HEK293 (cell line): ENCODE data around the gene RUFY4.

Experiments used
- CTCF ChIA-PET: fragments of 350-600 bp; formaldehyde crosslinking; extraction: SDS; loops from one replicate; lab custom pipeline; 2021; ENCODE audit warnings: antibody characterized with exemption; lab: Yijun Ruan, JAX
- POLR2A ChIA-PET: fragments of 300-600 bp; formaldehyde crosslinking; extraction: SDS; loops from one replicate; lab custom pipeline; 2020; ENCODE audit warnings: antibody characterized with exemption, inconsistent platforms; lab: Yijun Ruan, JAX
- H3K27ac ChIP-seq: fragments of 200-500 bp; sonication (Bioruptor generic); 2 replicates; pipeline ENCODE4 v1.5.1; 2014; ENCODE audit warnings: low read depth, low read length, control low read depth, inconsistent platforms; ENCODE audit errors: extremely low read depth
- H3K36me3 ChIP-seq, 2 experiments: fragments of 200-500 bp in 1 of 2; sonication (Bioruptor generic) in 1 of 2; 1 replicate in 1 of 2; 2 replicates in 1 of 2; pipeline ENCODE4 v1.5.1; 2014 to 2017; ENCODE audit warnings: inconsistent platforms in 2 of 2, low read length in 2 of 2; ENCODE audit not compliant: control insufficient read depth in 2 of 2, insufficient read depth in 1 of 2
- H3K4me1 ChIP-seq: fragments of 200-500 bp; sonication (Bioruptor generic); 2 replicates; pipeline ENCODE4 v1.5.1; 2014; ENCODE audit warnings: mild to moderate bottlenecking, low read length, inconsistent platforms; ENCODE audit not compliant: control insufficient read depth, insufficient read depth
- H3K4me3 ChIP-seq: 2 replicates; pipeline ENCODE4 v1.5.1; 2011; ENCODE audit warnings: low read depth, mild to moderate bottlenecking, control low read depth, low read length, moderate library complexity
- H3K9me3 ChIP-seq: fragments of 200-500 bp; sonication (Bioruptor generic); 2 replicates; pipeline ENCODE4 v1.5.1; 2014; ENCODE audit warnings: low read depth, low read length, inconsistent platforms; ENCODE audit not compliant: control insufficient read depth, insufficient read depth
- PRDM1 ChIP-seq: fragments of 450-650 bp; formaldehyde crosslinking; IDR thresholded peaks from 2 replicates; pipeline ENCODE4; 2016; ENCODE audit warnings: missing biosample characterization, missing genetic modification characterization
- REPIN1 ChIP-seq: fragments of 450-650 bp; formaldehyde crosslinking; IDR thresholded peaks from 2 replicates; pipeline ENCODE4 v1.5.1; 2017; ENCODE audit warnings: missing biosample characterization, missing genetic modification characterization, low read depth
- ZBTB1 ChIP-seq: fragments of 450-650 bp; formaldehyde crosslinking; IDR thresholded peaks from 2 replicates; pipeline ENCODE4 v1.5.1; 2016; ENCODE audit warnings: missing biosample characterization, missing genetic modification characterization
- ZNF112 ChIP-seq: fragments of 450-650 bp; formaldehyde crosslinking; IDR thresholded peaks from 2 replicates; pipeline ENCODE4 v1.5.0; 2017; ENCODE audit warnings: missing biosample characterization, missing genetic modification characterization
- ZNF23 ChIP-seq: fragments of 450-650 bp; formaldehyde crosslinking; IDR thresholded peaks from 2 replicates; pipeline ENCODE4 v1.5.1; 2016; ENCODE audit warnings: missing biosample characterization, missing genetic modification characterization, borderline replicate concordance
- ZNF341 ChIP-seq: fragments of 450-650 bp; formaldehyde crosslinking; IDR thresholded peaks from 2 replicates; pipeline ENCODE4; 2016; ENCODE audit warnings: low read depth, missing biosample characterization, missing genetic modification characterization
- ZNF354C ChIP-seq: fragments of 450-650 bp; formaldehyde crosslinking; IDR thresholded peaks from 2 replicates; pipeline ENCODE4 v1.5.1; 2016; ENCODE audit warnings: missing biosample characterization, missing genetic modification characterization, low read depth, borderline replicate concordance
- ZNF521 ChIP-seq: fragments of 450-650 bp; formaldehyde crosslinking; IDR thresholded peaks from 2 replicates; pipeline ENCODE4 v1.5.1; 2017; ENCODE audit warnings: missing biosample characterization, mild to moderate bottlenecking, missing genetic modification characterization
- ZNF529 ChIP-seq: fragments of 450-650 bp; formaldehyde crosslinking; IDR thresholded peaks from 2 replicates; pipeline ENCODE4 v1.5.1; 2017; ENCODE audit warnings: missing genetic modification characterization, missing biosample characterization; ENCODE audit not compliant: insufficient replicate concordance
- ZNF548 ChIP-seq: fragments of 450-650 bp; formaldehyde crosslinking; IDR thresholded peaks from 2 replicates; pipeline ENCODE4 v1.5.1; 2016; ENCODE audit warnings: missing biosample characterization, missing genetic modification characterization
- ZNF658 ChIP-seq: fragments of 450-650 bp; formaldehyde crosslinking; IDR thresholded peaks from 2 replicates; pipeline ENCODE4; 2016; ENCODE audit warnings: missing biosample characterization, missing genetic modification characterization
- TF ChIP-seq, protein P1 (sequence below): sonication (generic); formaldehyde crosslinking; IDR thresholded peaks from 2 replicates; pipeline ENCODE4 v1.8.1; 2022; ENCODE audit warnings: mild to moderate bottlenecking, moderate library complexity, missing genetic modification reagents
- TF ChIP-seq, protein P2 (sequence below): fragments of 450-650 bp; formaldehyde crosslinking; IDR thresholded peaks from 2 replicates; pipeline ENCODE4 v1.5.1; 2017; ENCODE audit warnings: missing biosample characterization, missing genetic modification characterization
- TF ChIP-seq, protein P3 (sequence below): fragments of 450-650 bp; IDR thresholded peaks from 2 replicates; pipeline ENCODE4 v1.5.1; 2018; ENCODE audit warnings: missing biosample characterization, missing genetic modification characterization
- TF ChIP-seq, protein P4 (sequence below): fragments of 450-650 bp; formaldehyde crosslinking; IDR thresholded peaks from 2 replicates; pipeline ENCODE4 v1.5.1; 2016; ENCODE audit warnings: missing biosample characterization, missing genetic modification characterization

RUFY4 gene

DNA sequence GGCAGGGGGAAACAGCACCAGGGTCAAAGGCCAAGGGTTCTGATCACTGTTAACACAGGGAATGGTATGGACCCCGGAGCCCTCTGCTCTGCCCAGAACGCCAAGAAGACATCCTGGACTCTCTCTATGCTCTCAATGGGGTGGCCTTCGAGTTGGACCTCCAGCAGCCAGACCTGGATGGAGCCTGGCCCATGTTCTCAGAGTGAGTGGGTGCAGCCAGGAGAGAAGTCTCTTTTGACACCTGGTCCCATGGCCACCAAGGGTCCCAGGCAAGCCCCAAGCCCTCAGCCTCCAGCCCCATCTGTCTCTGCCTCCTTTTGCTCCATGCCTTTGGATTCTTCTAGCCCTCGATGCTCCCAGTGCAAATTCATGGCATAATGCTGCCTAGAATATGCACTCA lies 4.1 kb downstream of the RUFY4 start (continued):
- TF ChIP-seq, protein P1, sequence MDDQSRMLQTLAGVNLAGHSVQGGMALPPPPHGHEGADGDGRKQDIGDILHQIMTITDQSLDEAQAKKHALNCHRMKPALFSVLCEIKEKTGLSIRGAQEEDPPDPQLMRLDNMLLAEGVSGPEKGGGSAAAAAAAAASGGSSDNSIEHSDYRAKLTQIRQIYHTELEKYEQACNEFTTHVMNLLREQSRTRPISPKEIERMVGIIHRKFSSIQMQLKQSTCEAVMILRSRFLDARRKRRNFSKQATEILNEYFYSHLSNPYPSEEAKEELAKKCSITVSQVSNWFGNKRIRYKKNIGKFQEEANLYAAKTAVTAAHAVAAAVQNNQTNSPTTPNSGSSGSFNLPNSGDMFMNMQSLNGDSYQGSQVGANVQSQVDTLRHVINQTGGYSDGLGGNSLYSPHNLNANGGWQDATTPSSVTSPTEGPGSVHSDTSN (CRISPR knock-in tag) = no peak
- TF ChIP-seq ZNF658 (tag by site-specific recombination) = no peak
- TF ChIP-seq ZNF521 = no peak
- no peak for TF ChIP-seq ZNF354C
- TF ChIP-seq, protein P2, sequence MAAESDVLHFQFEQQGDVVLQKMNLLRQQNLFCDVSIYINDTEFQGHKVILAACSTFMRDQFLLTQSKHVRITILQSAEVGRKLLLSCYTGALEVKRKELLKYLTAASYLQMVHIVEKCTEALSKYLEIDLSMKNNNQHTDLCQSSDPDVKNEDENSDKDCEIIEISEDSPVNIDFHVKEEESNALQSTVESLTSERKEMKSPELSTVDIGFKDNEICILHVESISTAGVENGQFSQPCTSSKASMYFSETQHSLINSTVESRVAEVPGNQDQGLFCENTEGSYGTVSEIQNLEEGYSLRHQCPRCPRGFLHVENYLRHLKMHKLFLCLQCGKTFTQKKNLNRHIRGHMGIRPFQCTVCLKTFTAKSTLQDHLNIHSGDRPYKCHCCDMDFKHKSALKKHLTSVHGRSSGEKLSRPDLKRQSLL (tag by site-specific recombination) = no peak
- no peak for TF ChIP-seq ZNF529 (tag by site-specific recombination)
- no peak for TF ChIP-seq ZNF112 (tag by site-specific recombination)
- TF ChIP-seq, protein P3, sequence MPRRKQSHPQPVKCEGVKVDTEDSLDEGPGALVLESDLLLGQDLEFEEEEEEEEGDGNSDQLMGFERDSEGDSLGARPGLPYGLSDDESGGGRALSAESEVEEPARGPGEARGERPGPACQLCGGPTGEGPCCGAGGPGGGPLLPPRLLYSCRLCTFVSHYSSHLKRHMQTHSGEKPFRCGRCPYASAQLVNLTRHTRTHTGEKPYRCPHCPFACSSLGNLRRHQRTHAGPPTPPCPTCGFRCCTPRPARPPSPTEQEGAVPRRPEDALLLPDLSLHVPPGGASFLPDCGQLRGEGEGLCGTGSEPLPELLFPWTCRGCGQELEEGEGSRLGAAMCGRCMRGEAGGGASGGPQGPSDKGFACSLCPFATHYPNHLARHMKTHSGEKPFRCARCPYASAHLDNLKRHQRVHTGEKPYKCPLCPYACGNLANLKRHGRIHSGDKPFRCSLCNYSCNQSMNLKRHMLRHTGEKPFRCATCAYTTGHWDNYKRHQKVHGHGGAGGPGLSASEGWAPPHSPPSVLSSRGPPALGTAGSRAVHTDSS (tag by site-specific recombination) = no peak
- TF ChIP-seq REPIN1 (tag by site-specific recombination) = no peak
- no peak for TF ChIP-seq ZBTB1 (tag by site-specific recombination)
- TF ChIP-seq, all 188 proteins: peak for 0

DNA sequence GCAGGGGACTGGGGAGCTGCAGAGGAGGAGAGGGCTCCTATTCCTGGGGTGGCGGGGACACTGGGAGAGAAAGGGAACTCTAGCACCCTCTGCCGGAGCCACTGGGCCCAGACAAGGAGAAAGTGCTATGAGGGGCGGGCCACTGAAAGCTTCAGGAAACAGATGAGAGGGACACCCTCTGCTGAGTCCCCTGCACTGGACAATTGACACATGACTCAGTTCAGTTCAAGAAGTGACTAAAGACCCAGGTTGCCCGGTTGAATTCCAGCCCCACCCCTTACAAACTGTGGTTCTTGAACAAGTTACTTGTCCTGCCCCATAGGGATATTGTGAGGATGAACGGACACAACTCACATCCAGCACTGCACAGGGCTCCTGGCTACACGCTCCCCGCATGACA lies 5.0 kb downstream of the RUFY4 start:
- Histone ChIP-seq H3K36me3 (no peaks in the 10 kb centered on the region), H3K9me3 (no peaks in the 10 kb centered on the region), H3K4me1 (no peaks in the 10 kb centered on the region), H3K27ac (no peak overlapping the region), H3K4me3 (no peak overlapping the region)
- no peak for TF ChIP-seq ZNF23 (tag by site-specific recombination)
- TF ChIP-seq, protein P4, sequence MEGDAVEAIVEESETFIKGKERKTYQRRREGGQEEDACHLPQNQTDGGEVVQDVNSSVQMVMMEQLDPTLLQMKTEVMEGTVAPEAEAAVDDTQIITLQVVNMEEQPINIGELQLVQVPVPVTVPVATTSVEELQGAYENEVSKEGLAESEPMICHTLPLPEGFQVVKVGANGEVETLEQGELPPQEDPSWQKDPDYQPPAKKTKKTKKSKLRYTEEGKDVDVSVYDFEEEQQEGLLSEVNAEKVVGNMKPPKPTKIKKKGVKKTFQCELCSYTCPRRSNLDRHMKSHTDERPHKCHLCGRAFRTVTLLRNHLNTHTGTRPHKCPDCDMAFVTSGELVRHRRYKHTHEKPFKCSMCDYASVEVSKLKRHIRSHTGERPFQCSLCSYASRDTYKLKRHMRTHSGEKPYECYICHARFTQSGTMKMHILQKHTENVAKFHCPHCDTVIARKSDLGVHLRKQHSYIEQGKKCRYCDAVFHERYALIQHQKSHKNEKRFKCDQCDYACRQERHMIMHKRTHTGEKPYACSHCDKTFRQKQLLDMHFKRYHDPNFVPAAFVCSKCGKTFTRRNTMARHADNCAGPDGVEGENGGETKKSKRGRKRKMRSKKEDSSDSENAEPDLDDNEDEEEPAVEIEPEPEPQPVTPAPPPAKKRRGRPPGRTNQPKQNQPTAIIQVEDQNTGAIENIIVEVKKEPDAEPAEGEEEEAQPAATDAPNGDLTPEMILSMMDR (tag by site-specific recombination) = peak; percentile 49
- 0 out of 2 replicates have a peak, but pooled peaks have one; percentile 34 for TF ChIP-seq PRDM1 (tag by site-specific recombination)
- ChIA-PET CTCF (interaction anchor here (0.6 to 1.5 kb wide), 17 partner anchors 9 to 1368 kb away, joined by 3 to 7 read pairs (median 4); no protein-coding TSS in a partner anchor), POLR2A (no interaction called here)

DNA sequence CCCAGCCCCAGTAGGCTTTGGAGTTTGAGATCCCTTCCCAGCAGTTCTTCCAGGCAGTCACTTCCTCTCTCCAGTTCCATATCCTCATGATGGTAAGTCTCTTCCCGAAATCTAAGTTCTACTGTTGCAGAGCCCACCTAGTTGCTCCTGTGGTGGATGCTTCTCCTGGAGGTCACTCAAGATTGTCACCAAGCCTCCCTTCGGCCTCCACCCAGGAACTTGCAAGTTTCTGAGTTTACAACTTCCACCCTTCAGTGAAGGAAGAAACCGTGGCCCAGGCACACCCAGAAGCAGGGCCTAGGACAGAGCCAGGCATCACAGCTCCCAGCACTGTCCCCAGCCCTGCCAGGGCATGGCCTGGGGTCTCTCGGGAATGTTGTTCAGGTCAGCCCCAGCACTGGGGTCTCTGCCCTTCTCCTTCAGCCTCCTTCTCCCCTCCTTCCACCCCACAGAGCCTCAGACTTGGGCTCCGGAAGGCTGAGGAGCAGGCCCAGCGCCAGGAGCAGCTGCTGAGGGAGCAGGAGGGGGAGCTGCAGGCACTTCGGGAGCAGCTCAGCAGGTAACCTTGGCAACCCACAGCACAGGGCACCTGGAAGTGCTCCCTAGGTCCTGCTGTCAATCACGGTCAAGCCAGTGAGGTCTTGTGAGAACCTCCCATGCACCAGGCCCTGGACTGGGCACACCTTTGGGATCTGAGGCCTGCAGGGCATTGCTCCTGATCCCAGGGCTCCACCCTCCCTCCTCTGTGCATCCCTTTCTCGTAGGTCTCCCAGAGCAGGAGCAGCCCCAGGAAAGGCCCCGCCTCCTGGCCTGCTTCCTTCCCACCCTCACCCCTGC lies 7.1 kb downstream of the RUFY4 start:
- Histone ChIP-seq H3K27ac (no peak overlapping the region), H3K4me1 (no peaks in the 10 kb centered on the region), H3K36me3 (no peaks in the 10 kb centered on the region), H3K9me3 (no peaks in the 10 kb centered on the region), H3K4me3 (no peak overlapping the region)
- TF ChIP-seq ZNF341 (tag by site-specific recombination) = peak; percentile 49; the same call in 1 of the 2 replicates
- no peak for TF ChIP-seq ZNF548 (tag by site-specific recombination)
- POLR2A ChIA-PET = no interaction called here
- CTCF ChIA-PET = interaction anchor here (0.9 to 1.4 kb wide), 4 partner anchors 7 to 291 kb away, joined by 3 to 7 read pairs (median 4); partner anchors contain the start of gene RUFY4
